GM12878 (cell line): Measurements from ENCODE around the gene BACE2. TPM values are rescaled to one million over a fixed set of nuclear protein-coding genes. Genes with fewer than 3 reads are reported as not detected.

Experiments
- ATAC-seq: fragments of 200-7000 bp; cut with Tn5 transposase; 3 replicates; pipeline ENCODE4 v1.9.1; 2020; ENCODE audit warnings: mild to moderate bottlenecking, moderate library complexity
- BruUV-seq: library from RNA; stranded (reverse); fragments of 400-500 nt; replicated peaks from 2 replicates; lab custom pipeline; 2021; lab: Mats Ljungman, UMichigan
- CTCF ChIA-PET: fragments of 300-600 bp; sonication (Branson Sonifier 250); formaldehyde crosslinking; extraction: SDS; loops from one replicate; lab custom pipeline; 2021; ENCODE audit warnings: inconsistent platforms; lab: Yijun Ruan, JAX
- POLR2A ChIA-PET: fragments of 350-600 bp; formaldehyde crosslinking; extraction: SDS; loops from one replicate; lab custom pipeline; 2021; ENCODE audit warnings: inconsistent platforms; lab: Charles Lee
- RAD21 ChIA-PET: fragments of 300-600 bp; sonication (Branson Sonifier 250); formaldehyde crosslinking; loops from one replicate; lab custom pipeline; 2023; ENCODE audit warnings: antibody characterized with exemption; ENCODE audit not compliant: unreplicated experiment; lab: Charles Lee
- SMC1A ChIA-PET: fragments of 300-600 bp; sonication (Branson Sonifier 250); formaldehyde crosslinking; loops from one replicate; lab custom pipeline; 2023; ENCODE audit not compliant: unreplicated experiment, uncharacterized antibody; lab: Charles Lee
- DNase-seq: peaks from one replicate; pipeline ENCODE4 v3.0.0-alpha.2; 2011; ENCODE audit warnings: low read depth, low spot score
- FAIRE-seq: peaks from 3 replicates; lab custom pipeline; 2011; peaks lifted over from hg19 to GRCh38; lab: Jason Lieb, UNC
- H2AFZ ChIP-seq: 2 replicates; pipeline ENCODE4 v1.6.0; 2011; ENCODE audit warnings: low read depth, low read length, control low read depth; ENCODE audit not compliant: control insufficient read depth
- H3K27ac ChIP-seq: 2 replicates; pipeline ENCODE4 v1.5.1; 2011; ENCODE audit warnings: control low read depth; ENCODE audit not compliant: control insufficient read depth, insufficient read depth
- H3K27me3 ChIP-seq, 2 experiments: replicated peaks in 1 of 2; 2 replicates each; pipeline versions ENCODE4 v1.6.0 to v1.6.1; 2011; ENCODE audit warnings: low read length in 1 of 2; ENCODE audit not compliant: control insufficient read depth in 2 of 2, insufficient read depth in 2 of 2
- H3K36me3 ChIP-seq, 2 experiments: 2 replicates each; pipeline ENCODE4 v1.5.1; 2011; ENCODE audit warnings: low read length in 1 of 2; ENCODE audit not compliant: control insufficient read depth in 2 of 2, insufficient read depth in 2 of 2
- H3K4me1 ChIP-seq: 2 replicates; pipeline ENCODE4 v1.6.1; 2011; ENCODE audit warnings: mild to moderate bottlenecking, low read length, moderate library complexity, mixed read lengths; ENCODE audit not compliant: control insufficient read depth, insufficient read depth
- H3K4me2 ChIP-seq: 2 replicates; pipeline ENCODE4 v1.6.0; 2011; ENCODE audit warnings: control low read depth; ENCODE audit not compliant: control insufficient read depth, insufficient read depth
- H3K4me3 ChIP-seq: fragments of 200-600 bp; sonication (generic); 2 replicates; pipeline ENCODE4 v1.5.1; 2016
- H3K79me2 ChIP-seq: 2 replicates; pipeline ENCODE4 v1.6.0; 2011; ENCODE audit warnings: low read length; ENCODE audit not compliant: control insufficient read depth, insufficient read depth
- H3K9ac ChIP-seq: 2 replicates; pipeline ENCODE4 v1.8.0; 2011; ENCODE audit warnings: low read length, control low read depth, mixed read lengths; ENCODE audit not compliant: control insufficient read depth, insufficient read depth
- H3K9me3 ChIP-seq: replicated peaks from 3 replicates; pipeline ENCODE4 v1.5.1; 2011; ENCODE audit warnings: mild to moderate bottlenecking, low read length; ENCODE audit not compliant: control insufficient read depth, insufficient read depth
- H4K20me1 ChIP-seq: 2 replicates; pipeline ENCODE4 v1.6.0; 2011; ENCODE audit not compliant: control insufficient read depth, insufficient read depth
- DPF2 ChIP-seq: fragments of 450-650 bp; IDR thresholded peaks from 2 replicates; pipeline ENCODE4 v1.6.1; 2017; ENCODE audit warnings: mild to moderate bottlenecking
- EZH2 ChIP-seq: IDR thresholded peaks from 2 replicates; pipeline ENCODE4 v1.6.1; 2012; ENCODE audit warnings: low read depth, mild to moderate bottlenecking, control low read depth, inconsistent platforms, low read length, borderline replicate concordance; ENCODE audit not compliant: control insufficient read depth
- HDGF ChIP-seq: fragments of 450-650 bp; IDR thresholded peaks from 2 replicates; pipeline ENCODE4 v1.6.1; 2016; ENCODE audit warnings: antibody characterized with exemption
- JUNB ChIP-seq: IDR thresholded peaks from 2 replicates; pipeline ENCODE4 v1.6.1; 2016; ENCODE audit warnings: antibody characterized with exemption, mild to moderate bottlenecking
- PKNOX1 ChIP-seq: fragments of 450-650 bp; IDR thresholded peaks from 2 replicates; pipeline ENCODE4 v1.6.1; 2016; ENCODE audit warnings: mild to moderate bottlenecking
- PML ChIP-seq: IDR thresholded peaks from 2 replicates; pipeline ENCODE4 v1.6.1; 2012; ENCODE audit warnings: low read length, inconsistent platforms
- POLR2A ChIP-seq: IDR thresholded peaks from 2 replicates; pipeline ENCODE4 v1.6.1; 2011; ENCODE audit warnings: low read depth, mild to moderate bottlenecking, low read length
- POLR2AphosphoS5 ChIP-seq: IDR thresholded peaks from 2 replicates; pipeline ENCODE4 v1.6.1; 2011; ENCODE audit warnings: mild to moderate bottlenecking, low read length, inconsistent platforms
- SMC3 ChIP-seq: IDR thresholded peaks from 2 replicates; pipeline ENCODE4 v1.6.1; 2011; ENCODE audit warnings: low read length, improper control_type of control experiment, borderline replicate concordance
- SRF ChIP-seq, 2 experiments: IDR thresholded peaks; 2 replicates each; pipeline ENCODE4 v1.6.1; 2011; ENCODE audit warnings: low read depth in 2 of 2, low read length in 2 of 2, mild to moderate bottlenecking in 1 of 2, moderate library complexity in 1 of 2
- YBX1 ChIP-seq: fragments of 450-650 bp; IDR thresholded peaks from 2 replicates; pipeline ENCODE4 v1.6.1; 2016; ENCODE audit warnings: antibody characterized with exemption
- ZBED1 ChIP-seq: IDR thresholded peaks from 2 replicates; pipeline ENCODE4 v1.6.1; 2016; ENCODE audit warnings: borderline replicate concordance
- ZBTB40 ChIP-seq: fragments of 450-650 bp; IDR thresholded peaks from 2 replicates; pipeline ENCODE4 v1.6.1; 2016; ENCODE audit warnings: mild to moderate bottlenecking, moderate library complexity, borderline replicate concordance
- ZNF207 ChIP-seq: fragments of 450-650 bp; IDR thresholded peaks from 2 replicates; pipeline ENCODE4 v1.6.1; 2014; ENCODE audit warnings: antibody characterized with exemption, mild to moderate bottlenecking, borderline replicate concordance
- WGBS: methylation state at CpG from one replicate; pipeline ENCODE4 v1.1.6; 2016; ENCODE audit warnings: low lambda C conversion rate; ENCODE audit not compliant: insufficient replicate concordance, insufficient coverage; ENCODE audit errors: missing lambda C conversion rate; 5-methylcytosine and 5-hydroxymethylcytosine counted together
- in situ Hi-C: fragments of 300-500 bp; cut with MboI; formaldehyde crosslinking; loops from 9 replicates; pipeline ENCODE4 v1.14.3; 2018; ENCODE audit warnings: mixed read lengths
- intact Hi-C: fragments of 100-400 bp; cut with micrococcal nuclease; formaldehyde crosslinking; loops from one replicate; pipeline ENCODE4 v1.14.2; 2022; ENCODE audit not compliant: unreplicated experiment
- polyA plus RNA-seq, 11 experiments: library from polyadenylated mRNA; depleted of rRNA in 4 of 11; unstranded in 6 of 11; stranded (reverse) in 5 of 11; fragments of >200 nt; fragmentation: Nextera tagmentation in 4 of 11; fragmentation: Illumina TruSeq in 1 of 11; extraction: Ambion mirVana in 4 of 11; extraction: Trizol in 1 of 11; gene quantifications; 1 replicate in 1 of 11; 2 replicates in 10 of 11; pipeline versions ENCODE4 v1.2.1 to v1.2.3, GENCODE V29; 2011 to 2016; ENCODE audit warnings: inconsistent platforms in 2 of 11, missing spikeins in 2 of 11, low read depth in 1 of 11
- total RNA-seq, 4 experiments: library from RNA; depleted of rRNA in 3 of 4; stranded (reverse); fragments of >200 nt in 3 of 4; fragmentation: Illumina TruSeq in 1 of 4; extraction: Trizol in 1 of 4; gene quantifications; 2 replicates each; pipeline versions ENCODE4 v1.2.1 to v1.2.3, GENCODE V29; 2013 to 2021

The BACE2 gene
- total and polyA plus RNA-seq, 10 of the 15 experiments (the other 5 are each of a cell fraction or from before 2014, with no cell fraction given): 0.04 to 0.69 (median 0.18) TPM; not detected in 5

GRCh38 chr21:41199588-41199987, 31.6 kb downstream of the BACE2 start:
- POLR2A ChIA-PET: no interaction called here
- no peak overlapping the region for H3K27ac ChIP-seq
- H3K4me3 ChIP-seq: no peak overlapping the region
- no peaks in the 10 kb centered on the region for H4K20me1 ChIP-seq
- H3K36me3 ChIP-seq: no peaks in the 10 kb centered on the region
- in situ Hi-C loops: no loop called here
- DNase-seq: no peak
- H3K9me3 ChIP-seq: no peaks in the 10 kb centered on the region
- no peaks in the 10 kb centered on the region for H3K27me3 ChIP-seq
- H3K79me2 ChIP-seq: no peaks in the 10 kb centered on the region
- TF ChIP-seq YBX1: no peak
- no peak for TF ChIP-seq SMC3
- TF ChIP-seq EZH2: no peak
- no peak for TF ChIP-seq PML
- TF ChIP-seq ZNF207: no peak
- TF ChIP-seq, all 136 proteins: peak for 0
- ATAC-seq (no peak), FAIRE-seq (no peak)
- CTCF ChIA-PET: no interaction called here
- Histone ChIP-seq H3K4me1 (no peaks in the 10 kb centered on the region), H3K9ac (no peak overlapping the region), H2AFZ (no peak overlapping the region), H3K4me2 (no peak overlapping the region)
- intact Hi-C loops: no loop called here
- SMC1A ChIA-PET: no interaction called here
- RAD21 ChIA-PET: no interaction called here
- 48% methylated on average over 10 of the region's 10 CpGs for WGBS
- BruUV-seq: no TSS peak

GRCh38 chr21:41201385-41201784, 33.4 kb downstream of the BACE2 start:
- POLR2A ChIA-PET: no interaction called here
- H4K20me1 ChIP-seq: no peaks in the 10 kb centered on the region
- H3K9ac ChIP-seq: no peak overlapping the region
- ATAC-seq (no peak), DNase-seq (no peak), FAIRE-seq (no peak)
- RAD21 ChIA-PET: no interaction called here
- intact Hi-C loops: no loop called here
- no TSS peak for BruUV-seq
- no peaks in the 10 kb centered on the region for H3K36me3 ChIP-seq
- H3K4me1 ChIP-seq: no peaks in the 10 kb centered on the region
- H3K27ac ChIP-seq: no peak overlapping the region
- WGBS: 44% methylated on average over 5 of the region's 5 CpGs
- no peaks in the 10 kb centered on the region for H3K27me3 ChIP-seq
- SMC1A ChIA-PET: no interaction called here
- CTCF ChIA-PET: interaction anchor here (1.0 kb wide), 1 partner anchor 82 kb away, joined by 3 read pairs; no protein-coding TSS in a partner anchor
- in situ Hi-C loops: no loop called here
- no peak overlapping the region for H3K4me2 ChIP-seq
- no peak for TF ChIP-seq POLR2A
- no peak for TF ChIP-seq PKNOX1
- TF ChIP-seq ZBTB40: no peak
- TF ChIP-seq SRF (IDR thresholded peaks at IDR 0.05; ENCODE audit: low read depth in 2 of 2, low read length in 2 of 2): no peak
- TF ChIP-seq EZH2: no peak
- no peak for TF ChIP-seq DPF2
- TF ChIP-seq JUNB: no peak
- no peak for TF ChIP-seq POLR2AphosphoS5
- no peak for TF ChIP-seq ZBED1
- TF ChIP-seq HDGF: no peak
- H3K79me2 ChIP-seq: no peaks in the 10 kb centered on the region
- H3K4me3 ChIP-seq: no peak overlapping the region
- H2AFZ ChIP-seq: no peak overlapping the region
- H3K9me3 ChIP-seq: no peaks in the 10 kb centered on the region
